ENCODE measurements around the gene GUCY2D.

GUCY2D gene

GRCh38 chr17:7989781-7990655 lies 12.4 kb upstream of the GUCY2D start:
- DNase-seq (ENCODE audit: extremely low spot score): peak; percentile 92
- POLR2A ChIA-PET: interaction anchor here (0.7 kb wide), 1 partner anchor 57 kb away, joined by 3 read pairs; no protein-coding TSS in a partner anchor
- CTCF ChIA-PET: interaction anchor here (0.6 to 11.0 kb wide), 54 partner anchors 9 to 357 kb away, joined by 3 to 234 read pairs (median 6); partner anchors contain the start of genes ALOXE3, CHD3, CNTROB and GUCY2D
- TF ChIP-seq CTCF (IDR thresholded peaks at IDR 0.05; ENCODE audit: control extremely low read depth, extremely low read depth, low read depth, missing control alignments): peak; percentile 98

GRCh38 chr17:7992516-7992915 lies 9.9 kb upstream of the GUCY2D start:
- ChIA-PET CTCF (interaction anchor here (0.7 to 8.1 kb wide), 8 partner anchors 9 to 249 kb away, joined by 3 to 121 read pairs (median 4); no protein-coding TSS in a partner anchor), POLR2A (no interaction called here)
- no peak for DNase-seq (ENCODE audit: extremely low spot score)
- TF ChIP-seq CTCF (IDR thresholded peaks at IDR 0.05; ENCODE audit: control extremely low read depth, extremely low read depth, low read depth, missing control alignments): no peak

- no peak for TF ChIP-seq CTCF (IDR thresholded peaks at IDR 0.05; ENCODE audit: control extremely low read depth, extremely low read depth, low read depth, missing control alignments)
- CTCF ChIA-PET: interaction anchor here (0.7 to 8.1 kb wide), 7 partner anchors 9 to 250 kb away, joined by 3 to 121 read pairs (median 4); no protein-coding TSS in a partner anchor
- no peak for DNase-seq (ENCODE audit: extremely low spot score)
- POLR2A ChIA-PET: no interaction called here
Measured at GRCh38 chr17:7992924-7993323, 9.5 kb upstream of the GUCY2D start.

GRCh38 chr17:7993972-7994589 lies 8.3 kb upstream of the GUCY2D start:
- no peak for DNase-seq (ENCODE audit: extremely low spot score)
- CTCF ChIA-PET: interaction anchor here (1.4 to 8.1 kb wide), 2 partner anchors 81 to 132 kb away, joined by 4 to 121 read pairs; no protein-coding TSS in a partner anchor
- POLR2A ChIA-PET: no interaction called here
- TF ChIP-seq CTCF (IDR thresholded peaks at IDR 0.05; ENCODE audit: control extremely low read depth, extremely low read depth, low read depth, missing control alignments): no peak

GRCh38 chr17:7995724-7996123 lies 6.7 kb upstream of the GUCY2D start:
- no peak for DNase-seq (ENCODE audit: extremely low spot score)
- ChIA-PET CTCF (no interaction called here), POLR2A (no interaction called here)
- no peak for TF ChIP-seq CTCF (IDR thresholded peaks at IDR 0.05; ENCODE audit: control extremely low read depth, extremely low read depth, low read depth, missing control alignments)

- POLR2A ChIA-PET: no interaction called here
- CTCF ChIA-PET: interaction anchor here (0.8 to 1.6 kb wide), 9 partner anchors 8 to 174 kb away, joined by 3 to 8 read pairs (median 3); no protein-coding TSS in a partner anchor
- DNase-seq (ENCODE audit: extremely low spot score): no peak
- peak; percentile 16 for TF ChIP-seq CTCF (IDR thresholded peaks at IDR 0.05; ENCODE audit: control extremely low read depth, extremely low read depth, low read depth, missing control alignments)
Measured at GRCh38 chr17:7997186-7997585, 5.2 kb upstream of the GUCY2D start.
